KOPT-K1 (cell line): ENCODE results near the gene ADGRL3.
"Not testable (repeated sequence)": the region's sequence is repeated elsewhere in the genome, so short reads cannot be mapped to it uniquely, and the experiment has no call there.

Experiments
- H3K27ac ChIP-seq: fragments of 200-600 bp; sonication (generic); 2 replicates; pipeline ENCODE4 v1.5.1; 2016; ENCODE audit warnings: antibody characterized with exemption, mild to moderate bottlenecking, low read depth, low read length; ENCODE audit not compliant: poor library complexity, severe bottlenecking
- H3K36me3 ChIP-seq: fragments of 200-600 bp; sonication (generic); 2 replicates; pipeline ENCODE4 v1.5.1; 2017; ENCODE audit warnings: antibody characterized with exemption, mild to moderate bottlenecking, low read length, moderate library complexity; ENCODE audit not compliant: insufficient read depth
- H3K9me3 ChIP-seq: fragments of 200-600 bp; sonication (generic); 2 replicates; pipeline ENCODE4 v1.5.1; 2017; ENCODE audit warnings: antibody characterized with exemption, low read length, mild to moderate bottlenecking; ENCODE audit not compliant: insufficient read depth, poor library complexity, severe bottlenecking

Gene ADGRL3

GRCh38 chr4:61693520-61693919 is 493.4 kb downstream of the ADGRL3 start:
- H3K27ac ChIP-seq: no peak overlapping the region
- no peaks in the 10 kb centered on the region for H3K9me3 ChIP-seq
- H3K36me3 ChIP-seq: no peaks in the 10 kb centered on the region

DNA sequence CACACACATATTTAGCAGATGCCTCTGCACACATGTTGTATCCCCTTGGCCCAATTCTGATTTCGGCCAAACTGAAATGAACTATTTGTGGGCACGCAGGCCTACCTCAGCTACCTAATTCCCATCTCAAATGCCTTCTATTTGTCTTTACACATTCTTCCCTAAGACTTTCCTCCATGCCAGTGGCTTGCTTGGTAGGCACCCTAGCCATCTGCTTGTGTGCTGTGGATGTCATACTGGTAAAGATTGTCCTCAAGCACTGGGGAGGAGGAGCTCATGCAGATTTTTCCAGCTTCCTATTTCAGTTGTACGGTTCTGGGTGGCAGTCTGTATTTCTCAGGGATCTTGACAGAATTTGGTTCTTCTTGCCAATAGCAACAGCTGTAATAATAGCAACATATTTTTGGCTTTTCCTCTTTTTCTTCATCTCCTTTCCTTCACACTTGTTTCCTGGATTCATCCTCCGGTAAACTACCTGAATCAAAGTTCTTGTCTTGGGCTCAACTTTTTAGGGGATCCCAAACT is 514.3 kb downstream of the ADGRL3 start:
- H3K27ac ChIP-seq: no peak overlapping the region
- H3K36me3 ChIP-seq: no peaks in the 10 kb centered on the region
- no peaks in the 10 kb centered on the region for H3K9me3 ChIP-seq

GRCh38 chr4:61716426-61716825 is 516.3 kb downstream of the ADGRL3 start:
- Histone ChIP-seq H3K36me3 (no peaks in the 10 kb centered on the region), H3K9me3 (no peaks in the 10 kb centered on the region), H3K27ac (no peak overlapping the region)

GRCh38 chr4:61723492-61723891 is 523.4 kb downstream of the ADGRL3 start:
- H3K36me3 ChIP-seq: no peaks in the 10 kb centered on the region
- no peak overlapping the region for H3K27ac ChIP-seq
- no peaks in the 10 kb centered on the region for H3K9me3 ChIP-seq

GRCh38 chr4:61727286-61727685 is 527.2 kb downstream of the ADGRL3 start:
- H3K27ac ChIP-seq: no peak overlapping the region
- no peaks in the 10 kb centered on the region for H3K9me3 ChIP-seq
- H3K36me3 ChIP-seq: no peaks in the 10 kb centered on the region

DNA sequence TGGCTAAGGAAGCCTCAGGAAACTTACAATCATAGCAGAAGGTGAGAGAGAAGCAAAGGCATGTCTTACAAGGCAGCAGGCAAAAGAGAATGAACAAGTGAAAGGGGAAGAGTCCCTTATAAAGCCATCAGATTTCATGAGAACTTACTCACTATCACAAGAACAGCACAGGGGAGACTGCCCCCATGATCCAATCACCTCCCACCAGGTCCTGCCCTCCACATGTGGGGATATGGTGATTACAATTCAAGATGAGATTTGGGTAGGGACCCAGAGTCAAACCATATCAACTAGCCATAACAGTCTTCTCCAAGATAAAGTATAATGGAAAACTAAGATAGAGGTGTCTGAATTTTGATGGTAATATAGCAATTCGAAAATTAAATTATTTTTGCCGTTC is 534.3 kb downstream of the ADGRL3 start:
- Histone ChIP-seq H3K9me3 (no peaks in the 10 kb centered on the region), H3K36me3 (no peaks in the 10 kb centered on the region), H3K27ac (no peak overlapping the region)

DNA sequence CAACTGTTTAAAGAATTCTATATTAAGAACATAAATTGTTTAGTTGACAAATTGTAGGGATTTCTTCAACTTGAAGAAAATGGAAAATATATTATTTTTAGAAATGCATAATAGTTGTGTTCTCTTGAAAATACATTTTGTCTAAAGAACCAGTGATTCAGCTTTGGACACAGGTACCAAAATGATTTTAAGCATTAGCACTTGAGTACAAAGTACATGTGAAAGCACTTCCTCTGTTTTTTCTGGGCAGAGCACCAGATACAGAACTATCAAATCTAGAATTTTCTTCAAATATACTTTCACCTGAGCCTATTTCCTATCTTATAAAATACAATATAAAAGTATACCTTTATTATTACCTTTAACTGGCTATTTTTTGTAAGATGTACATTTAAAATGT is 539.8 kb downstream of the ADGRL3 start:
- H3K27ac ChIP-seq: no peak overlapping the region
- no peaks in the 10 kb centered on the region for H3K36me3 ChIP-seq
- no peaks in the 10 kb centered on the region for H3K9me3 ChIP-seq

GRCh38 chr4:61740886-61741285 is 540.8 kb downstream of the ADGRL3 start:
- H3K36me3 ChIP-seq: no peaks in the 10 kb centered on the region
- no peak overlapping the region for H3K27ac ChIP-seq
- H3K9me3 ChIP-seq: no peaks in the 10 kb centered on the region

GRCh38 chr4:61741327-61742096 is 541.4 kb downstream of the ADGRL3 start:
- Histone ChIP-seq H3K9me3 (no peaks in the 10 kb centered on the region), H3K36me3 (no peaks in the 10 kb centered on the region), H3K27ac (no peak overlapping the region)

DNA sequence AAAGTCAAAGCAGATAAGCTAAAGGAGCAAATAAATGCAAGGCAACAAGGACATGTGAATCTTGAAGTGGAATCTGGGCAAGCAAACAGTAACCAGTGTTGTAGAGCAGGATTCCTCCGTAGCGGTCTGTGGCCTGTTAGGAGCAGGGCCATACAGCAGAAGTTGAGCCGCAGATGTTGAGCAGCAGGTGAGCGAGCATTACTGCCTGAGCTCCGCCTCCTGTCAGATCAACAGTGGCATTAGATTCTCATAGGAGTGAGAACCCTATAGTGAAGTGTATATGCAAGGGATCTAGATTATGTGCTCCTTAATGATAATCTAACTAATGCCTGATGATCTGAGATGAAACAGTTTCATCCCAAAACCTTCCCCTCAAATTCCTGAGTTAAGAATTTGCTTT is 550.7 kb downstream of the ADGRL3 start:
- Histone ChIP-seq H3K9me3 (no peaks in the 10 kb centered on the region), H3K27ac (no peak overlapping the region), H3K36me3 (no peaks in the 10 kb centered on the region)

- H3K27ac ChIP-seq: no peak overlapping the region
These were observed 552.5 kb downstream of the ADGRL3 start for GRCh38 chr4:61752617-61753016.

GRCh38 chr4:61753739-61754138 is 553.6 kb downstream of the ADGRL3 start:
- Histone ChIP-seq H3K36me3 (no peaks in the 10 kb centered on the region), H3K27ac (no peak overlapping the region), H3K9me3 (no peaks in the 10 kb centered on the region)

More at GRCh38 chr4:61752617-61753016, 552.5 kb downstream of the ADGRL3 start:
- Histone ChIP-seq H3K36me3 (no peaks in the 10 kb centered on the region), H3K9me3 (no peaks in the 10 kb centered on the region)

GRCh38 chr4:61756937-61757336 is 556.8 kb downstream of the ADGRL3 start:
- H3K27ac ChIP-seq, H3K36me3 ChIP-seq, H3K9me3 ChIP-seq: not testable (repeated sequence)

DNA sequence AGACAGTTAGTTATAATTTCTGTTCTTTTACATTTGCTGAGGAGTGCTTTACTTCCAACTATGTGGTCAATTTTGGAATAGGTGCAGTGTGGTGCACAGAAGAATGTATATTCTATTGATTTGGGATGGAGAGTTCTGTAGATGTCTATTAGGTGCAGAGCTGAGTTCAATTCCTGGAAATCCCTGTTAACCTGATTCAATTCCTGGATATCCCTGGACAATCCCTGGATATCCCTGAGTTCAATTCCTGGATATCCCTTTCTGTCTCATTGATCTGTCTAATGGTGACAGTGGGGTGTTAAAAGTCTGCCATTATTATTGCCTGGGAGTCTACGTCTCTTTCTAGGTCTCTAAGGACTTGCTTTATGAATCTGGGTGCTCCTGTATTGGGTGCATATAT is 557.9 kb downstream of the ADGRL3 start:
- H3K27ac ChIP-seq, H3K9me3 ChIP-seq, H3K36me3 ChIP-seq: not testable (repeated sequence)

DNA sequence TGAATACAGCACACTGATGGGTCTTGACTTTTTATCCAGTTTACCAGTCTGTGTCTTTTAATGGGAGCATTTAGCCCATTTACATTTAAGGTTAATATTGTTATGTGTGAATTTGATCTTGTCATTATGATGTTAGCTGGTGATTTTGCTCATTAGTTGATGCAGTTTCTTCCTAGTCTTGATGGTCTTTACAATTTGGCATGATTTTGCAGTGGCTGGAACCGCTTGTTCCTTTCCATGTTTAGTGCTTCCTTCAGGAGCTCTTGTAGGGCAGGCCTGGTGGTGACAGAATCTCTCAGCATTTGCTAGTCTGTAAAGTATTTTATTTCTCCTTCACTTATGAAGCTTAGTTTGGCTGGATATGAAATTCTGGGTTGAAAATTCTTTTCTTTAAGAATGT is 558.5 kb downstream of the ADGRL3 start:
- H3K27ac ChIP-seq, H3K9me3 ChIP-seq, H3K36me3 ChIP-seq: not testable (repeated sequence)

DNA sequence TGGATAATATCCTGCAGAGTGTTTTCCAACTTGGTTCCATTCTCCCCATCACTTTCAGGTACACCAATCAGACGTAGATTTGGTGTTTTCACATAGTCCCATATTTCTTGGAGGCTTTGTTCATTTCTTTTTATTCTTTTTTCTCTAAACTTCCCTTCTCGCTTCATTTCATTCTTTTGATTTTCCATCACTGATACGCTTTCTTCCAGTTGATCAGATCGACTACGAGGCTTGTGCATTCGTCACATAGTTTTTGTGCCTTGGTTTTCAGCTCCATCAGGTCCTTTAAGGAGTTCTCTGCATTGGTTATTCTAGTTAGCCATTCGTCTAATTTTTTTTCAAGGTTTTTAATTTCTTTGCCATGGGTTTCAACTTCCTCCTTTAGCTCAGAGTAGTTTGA is 559.1 kb downstream of the ADGRL3 start:
- not testable (repeated sequence) for H3K27ac ChIP-seq, H3K9me3 ChIP-seq, H3K36me3 ChIP-seq
